HL-60/S4 treated with retinoic acid at 250 ng/mL for 4 days and 3 days (cell line): ENCODE data around the gene OTOR.

Experiments used
- in situ Hi-C: fragments of 300-500 bp; cut with MboI; formaldehyde crosslinking; loops from 2 replicates; pipeline ENCODE4 v1.7.0; 2022; ENCODE audit warnings: low sequenced_read_pairs

The OTOR gene, protein sequence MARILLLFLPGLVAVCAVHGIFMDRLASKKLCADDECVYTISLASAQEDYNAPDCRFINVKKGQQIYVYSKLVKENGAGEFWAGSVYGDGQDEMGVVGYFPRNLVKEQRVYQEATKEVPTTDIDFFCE

GRCh38 chr20:16748308-16748900 is at the start of gene OTOR:
OTOR (plus strand) TSS chr20:16748358; CDS start chr20:16748402, 44 bp downstream.
- in situ Hi-C loops, result no loop called here

- in situ Hi-C loops, result no loop called here
These were observed 48.9 kb upstream of the OTOR start for GRCh38 chr20:16699293-16699692.

DNA sequence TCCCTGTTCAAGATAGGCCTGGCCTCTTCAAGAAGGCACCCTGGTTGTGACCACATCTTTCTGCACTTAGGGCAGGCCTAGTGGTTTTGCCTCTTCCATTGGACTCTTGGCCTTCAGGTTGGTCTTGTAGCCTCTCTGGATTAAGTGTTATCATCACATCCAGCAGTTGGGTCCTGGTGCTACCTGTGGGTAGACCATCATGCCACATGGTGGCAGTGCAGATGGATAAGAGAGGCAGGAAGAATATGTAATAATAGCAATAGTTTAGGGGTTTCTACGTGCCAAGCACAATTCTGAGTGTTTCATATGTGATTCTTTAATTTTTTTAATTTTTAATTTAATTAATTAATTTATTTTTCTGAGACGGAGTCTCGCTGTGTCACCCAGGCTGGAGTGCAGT is 46.9 kb upstream of the OTOR start:
- in situ Hi-C loops, result no loop called here

- in situ Hi-C loops, result no loop called here
These were observed 44.6 kb upstream of the OTOR start for GRCh38 chr20:16703570-16703969.

DNA sequence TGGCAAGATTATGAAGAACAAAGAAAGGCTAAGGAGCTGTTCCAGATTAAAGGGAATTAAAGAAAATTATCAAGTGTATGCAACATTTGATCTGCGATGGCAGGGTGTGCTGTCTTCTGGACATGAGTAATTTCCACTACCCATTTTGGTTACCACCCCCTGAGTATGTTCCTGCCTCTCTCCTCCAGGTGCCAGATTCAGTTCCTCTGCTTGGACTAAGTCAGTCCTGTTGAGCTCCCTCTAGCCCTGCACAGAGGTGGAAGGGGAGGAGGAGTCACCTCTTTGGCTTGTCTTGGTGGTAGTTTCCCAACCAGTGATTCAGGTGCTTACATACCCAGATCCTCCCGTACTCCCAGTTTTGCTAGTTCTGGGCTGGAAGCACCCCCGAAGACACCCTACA is 40.5 kb upstream of the OTOR start:
- in situ Hi-C loops, result no loop called here

GRCh38 chr20:16708602-16709001 is 39.6 kb upstream of the OTOR start:
- in situ Hi-C loops, result no loop called here

GRCh38 chr20:16709017-16709416 is 39.1 kb upstream of the OTOR start:
- in situ Hi-C loops, result no loop called here

DNA sequence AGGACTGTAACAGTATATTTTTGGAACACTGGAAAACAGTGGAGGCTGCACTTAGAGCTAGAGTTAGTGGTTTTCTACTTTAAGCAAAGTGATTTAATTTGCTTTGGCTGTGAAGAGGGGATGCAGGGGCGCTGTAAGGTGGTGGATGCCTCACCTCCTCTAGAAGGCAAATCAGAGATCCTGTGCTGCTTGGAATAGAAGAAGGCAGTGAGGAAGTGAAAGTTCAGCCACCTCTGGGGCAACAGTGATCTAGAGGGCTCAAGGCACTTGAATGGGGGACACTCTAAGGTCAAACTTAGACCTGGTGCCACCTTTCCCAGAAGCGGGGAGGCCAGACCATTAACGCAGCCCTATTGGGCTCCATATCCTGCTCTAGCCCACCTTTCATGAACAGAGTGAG is 37.4 kb upstream of the OTOR start:
- in situ Hi-C loops, result no loop called here

DNA sequence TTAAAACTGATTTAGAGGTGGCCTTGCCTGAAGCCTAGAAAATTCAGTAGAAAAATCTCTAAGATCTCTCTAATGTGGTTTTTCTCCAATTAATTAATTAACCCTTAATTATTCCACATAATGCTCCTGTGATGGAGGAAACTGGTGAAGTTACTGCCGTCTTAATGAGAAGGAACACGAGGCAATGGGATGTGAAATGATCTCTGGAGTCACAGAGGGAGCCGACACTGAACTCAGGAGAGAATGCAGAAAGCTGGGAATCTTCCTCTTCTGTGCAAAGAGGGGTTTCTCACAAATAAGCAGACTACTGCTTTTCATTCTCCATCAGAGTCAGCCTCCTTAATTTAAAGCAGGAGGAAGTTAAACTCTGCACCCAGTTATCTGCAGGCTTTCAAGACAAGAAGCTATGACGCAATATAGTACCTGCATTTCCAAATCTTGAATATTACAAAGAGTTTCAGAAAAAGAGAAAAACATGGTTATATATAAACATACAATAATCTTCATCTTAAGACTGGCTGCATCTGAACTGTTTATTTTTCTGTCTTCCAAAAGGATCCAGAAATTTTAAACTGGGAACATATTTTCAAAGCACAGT is 36.4 kb upstream of the OTOR start:
- in situ Hi-C loops, result no loop called here

- in situ Hi-C loops, result no loop called here
These were observed 35.6 kb upstream of the OTOR start for GRCh38 chr20:16712511-16712947.

DNA sequence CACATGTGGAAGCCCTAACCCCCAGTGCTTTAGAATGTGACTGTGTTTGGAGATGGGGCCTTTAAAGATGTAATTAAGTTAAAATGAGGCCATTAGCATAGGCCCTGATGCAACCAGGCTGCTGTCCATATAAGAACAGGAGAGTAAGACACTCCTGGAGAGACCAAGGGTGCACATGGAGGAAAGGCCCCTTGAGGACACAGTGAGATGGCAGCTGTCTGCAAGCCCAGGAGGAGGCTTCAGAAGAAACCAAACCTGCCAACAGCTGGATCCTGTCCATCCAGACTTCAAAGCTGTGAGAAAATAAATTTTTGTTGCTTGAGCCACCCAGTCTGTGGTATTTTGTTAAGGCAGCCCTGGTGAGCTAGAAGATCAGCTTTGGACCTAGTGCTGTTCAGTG is 35.1 kb upstream of the OTOR start:
- in situ Hi-C loops, result no loop called here

DNA sequence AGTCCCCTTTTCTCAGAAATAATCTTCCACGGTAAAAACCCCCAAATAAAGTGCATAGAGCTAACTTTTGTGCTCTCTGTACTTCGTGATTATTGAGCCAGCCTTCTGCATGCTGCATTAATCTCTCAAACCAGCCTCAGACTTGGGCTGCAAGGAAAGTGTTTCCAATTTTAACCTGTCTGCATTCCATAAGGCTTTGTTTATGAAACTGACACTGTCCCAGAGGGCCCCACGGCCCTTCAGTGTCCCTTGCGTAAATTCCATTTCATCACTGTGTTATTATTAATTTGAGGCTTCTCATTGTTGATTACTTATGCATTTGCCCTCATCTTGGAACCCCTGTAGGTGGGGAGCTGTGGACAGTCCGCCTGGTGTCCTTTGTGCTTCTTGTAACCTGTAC is 33.9 kb upstream of the OTOR start:
- in situ Hi-C loops, result no loop called here

DNA sequence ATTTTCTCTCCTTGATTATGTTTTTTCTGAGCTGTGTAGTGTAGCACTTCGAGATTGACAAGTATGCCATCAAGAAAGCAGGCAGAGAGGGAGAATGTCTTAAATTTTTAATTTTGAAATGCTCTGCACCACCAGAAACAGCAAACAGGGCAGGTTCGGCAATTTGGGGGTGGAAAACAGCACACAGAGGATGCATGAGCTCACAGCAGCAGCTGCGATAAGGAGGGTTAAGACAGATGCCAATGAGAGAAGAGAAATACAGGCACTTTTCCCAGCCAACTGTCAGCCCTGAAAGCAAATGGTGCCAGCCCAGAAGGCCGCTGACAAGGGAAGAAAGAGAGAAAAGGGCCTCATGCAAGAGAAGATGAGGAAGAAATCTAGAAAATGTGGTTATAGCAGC is 33.4 kb upstream of the OTOR start:
- in situ Hi-C loops, result no loop called here

DNA sequence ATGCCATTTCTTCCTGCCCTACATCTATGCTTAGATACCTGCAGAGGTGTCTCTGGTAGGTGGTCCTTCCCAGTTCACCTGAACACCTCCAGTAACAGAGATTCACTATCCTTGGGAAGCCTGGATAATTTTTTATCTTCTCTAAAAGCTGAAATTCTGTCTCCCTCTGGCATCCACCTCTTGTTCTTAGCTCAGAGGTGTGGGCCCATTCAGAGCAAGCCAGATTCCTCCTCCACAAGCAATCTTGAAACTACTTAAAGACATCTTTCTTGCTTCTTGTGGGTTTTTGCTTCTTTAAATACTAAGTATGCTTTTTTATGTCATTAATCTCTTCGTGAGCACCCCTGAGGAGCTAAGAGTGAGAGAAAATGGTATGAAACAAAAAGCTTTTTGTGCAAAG is 28.7 kb upstream of the OTOR start:
- in situ Hi-C loops, result no loop called here

GRCh38 chr20:16729080-16729479 is 19.1 kb upstream of the OTOR start:
- in situ Hi-C loops, result no loop called here

DNA sequence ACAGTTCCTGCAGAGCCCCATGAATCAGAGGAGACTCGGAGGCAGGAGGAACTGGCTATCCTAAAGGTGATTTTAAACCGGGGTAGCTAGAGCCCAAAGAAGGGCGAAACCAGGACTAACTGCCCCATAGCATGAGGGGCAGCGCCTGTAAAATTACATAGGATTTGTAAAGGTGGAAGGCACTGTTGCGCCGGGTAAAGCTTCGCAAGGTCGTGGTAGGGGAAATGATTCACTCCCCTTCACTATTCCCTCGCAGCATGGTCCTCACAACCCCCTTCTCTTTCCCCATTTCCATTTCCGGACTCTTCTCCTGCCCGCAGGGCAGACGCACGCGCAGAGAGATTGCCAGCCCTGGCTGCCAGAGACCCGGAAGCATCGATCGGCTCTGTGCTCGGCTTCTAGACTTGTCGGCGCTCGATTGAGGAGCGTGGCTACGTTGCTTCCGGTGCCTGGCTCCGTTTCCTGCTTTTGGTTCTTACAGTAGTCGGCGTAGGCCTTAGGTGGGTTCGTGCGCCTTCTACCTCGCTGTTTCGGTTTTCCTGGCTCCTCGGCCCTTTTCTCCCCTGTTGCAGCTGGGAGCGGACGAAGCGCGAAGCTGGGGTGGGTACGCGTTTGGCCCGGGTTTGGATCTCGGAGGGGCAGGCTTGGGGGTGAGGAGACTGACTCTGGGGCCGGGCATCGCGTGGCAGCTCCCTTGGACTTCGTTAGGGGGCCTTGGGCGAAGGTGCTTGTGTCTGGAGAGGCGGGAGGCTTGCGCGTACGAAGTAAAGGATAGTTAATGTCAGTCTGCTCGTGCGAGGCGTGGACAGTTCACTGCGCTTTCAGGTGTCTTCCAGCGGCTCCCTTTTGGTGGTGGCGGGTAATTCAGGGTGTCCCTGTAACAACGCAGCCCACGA is 18.3 kb upstream of the OTOR start, which contains the start of gene SNRPB2:
SNRPB2 (plus strand) TSS at position 462 of the 896 bp plus-strand sequence. CDS start 1,677 bp downstream, outside the sequence.
- in situ Hi-C loops, result no loop called here

GRCh38 chr20:16732506-16733152 is 15.5 kb upstream of the OTOR start:
- in situ Hi-C loops, result no loop called here

DNA sequence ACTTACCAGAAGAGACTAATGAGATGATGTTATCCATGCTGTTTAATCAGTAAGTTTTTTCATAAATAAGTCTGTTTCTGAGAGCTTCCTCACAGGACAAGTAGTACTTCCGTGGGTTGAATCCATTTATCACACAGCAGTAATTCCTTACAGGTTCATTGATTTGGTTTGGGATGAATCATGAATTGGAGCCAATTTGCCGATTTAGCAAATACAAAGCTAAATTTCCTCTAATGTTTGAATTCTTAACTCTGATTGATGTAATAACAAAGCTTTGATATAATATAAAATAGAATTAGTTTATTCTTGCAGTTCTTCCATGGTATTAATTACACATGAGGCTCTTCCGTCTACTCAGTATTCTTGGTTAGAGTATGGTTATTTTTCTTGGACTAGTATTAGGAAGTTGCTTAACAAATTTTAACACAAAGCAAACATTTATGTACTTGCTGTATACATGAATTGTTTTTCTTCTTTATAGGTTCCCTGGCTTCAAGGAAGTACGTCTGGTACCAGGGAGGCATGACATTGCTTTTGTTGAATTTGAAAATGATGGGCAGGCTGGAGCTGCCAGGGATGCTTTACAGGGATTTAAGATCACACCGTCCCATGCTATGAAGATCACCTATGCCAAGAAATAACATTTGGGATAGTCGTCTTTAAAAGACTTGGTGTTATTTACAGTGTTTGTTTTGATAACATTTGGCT is 7.6 kb upstream of the OTOR start:
- in situ Hi-C loops, result no loop called here

DNA sequence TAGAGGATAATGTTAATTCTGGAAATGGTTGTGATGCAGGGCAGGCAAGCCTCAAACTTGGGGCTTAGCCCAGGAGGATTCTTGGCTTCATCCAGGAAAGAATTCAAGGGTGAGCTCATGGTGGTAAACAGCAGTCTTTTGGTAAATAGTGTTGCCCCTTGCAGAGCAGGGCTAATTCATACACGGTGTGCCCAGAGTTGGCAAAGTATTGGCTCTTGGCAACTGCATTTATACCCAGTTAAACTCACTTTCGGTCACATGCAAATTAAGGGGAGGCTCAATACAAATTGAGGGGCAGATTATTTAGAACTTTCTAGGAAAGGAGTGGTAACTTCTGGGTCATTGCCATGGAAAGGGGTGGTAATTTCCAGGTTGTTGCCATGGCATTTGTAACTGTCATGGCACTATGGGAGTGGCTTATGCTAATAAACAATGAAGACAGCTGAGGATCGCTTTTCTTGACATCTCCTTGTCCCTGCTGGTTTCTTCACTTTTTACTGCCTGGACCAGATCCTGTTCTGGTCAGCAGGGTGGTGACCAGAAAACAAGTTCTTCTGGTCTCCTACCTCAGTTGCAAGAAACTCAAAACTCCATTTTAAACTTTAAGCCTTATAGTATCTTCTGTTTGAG is 3.9 kb upstream of the OTOR start:
- in situ Hi-C loops, result no loop called here

DNA sequence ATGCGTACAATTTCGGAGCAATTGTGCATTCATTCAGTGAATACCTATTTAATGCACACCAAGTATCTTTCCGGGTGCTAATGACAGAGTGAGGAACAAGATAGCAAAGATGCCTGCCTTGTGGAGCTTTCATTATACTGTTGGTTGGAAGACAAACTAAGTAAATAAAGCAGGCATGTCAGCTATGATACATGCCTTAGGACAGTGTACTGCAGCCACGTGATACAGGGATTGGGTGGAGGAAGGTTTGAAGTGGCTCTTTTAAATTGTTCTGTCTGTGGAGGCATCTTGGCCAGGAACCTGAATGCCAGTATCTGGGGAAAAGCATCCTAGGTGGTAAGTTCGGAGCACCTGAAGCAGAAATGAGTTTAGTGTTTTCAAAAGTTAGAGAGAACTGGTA is 3.0 kb upstream of the OTOR start:
- in situ Hi-C loops, result no loop called here
